GM21423 (cell line): ENCODE data around the gene TCP10L.
"Not testable (repeated sequence)": the region's sequence is repeated elsewhere in the genome, so short reads cannot be mapped to it uniquely, and the experiment has no call there.

Experiments used
- ATAC-seq: cut with Tn5 transposase; IDR thresholded peaks from one replicate; pipeline ENCODE4 v1.9.1; 2021; ENCODE audit warnings: mild to moderate bottlenecking, moderate library complexity; ENCODE audit not compliant: unreplicated experiment

Gene TCP10L

GRCh38 chr21:32585042-32585710, at the start of gene TCP10L:
Gene TCP10L, minus strand, starts transcription at chr21:32585523. Its CDS starts 1,219 bp downstream, at chr21:32584304.
- no peak for ATAC-seq

DNA sequence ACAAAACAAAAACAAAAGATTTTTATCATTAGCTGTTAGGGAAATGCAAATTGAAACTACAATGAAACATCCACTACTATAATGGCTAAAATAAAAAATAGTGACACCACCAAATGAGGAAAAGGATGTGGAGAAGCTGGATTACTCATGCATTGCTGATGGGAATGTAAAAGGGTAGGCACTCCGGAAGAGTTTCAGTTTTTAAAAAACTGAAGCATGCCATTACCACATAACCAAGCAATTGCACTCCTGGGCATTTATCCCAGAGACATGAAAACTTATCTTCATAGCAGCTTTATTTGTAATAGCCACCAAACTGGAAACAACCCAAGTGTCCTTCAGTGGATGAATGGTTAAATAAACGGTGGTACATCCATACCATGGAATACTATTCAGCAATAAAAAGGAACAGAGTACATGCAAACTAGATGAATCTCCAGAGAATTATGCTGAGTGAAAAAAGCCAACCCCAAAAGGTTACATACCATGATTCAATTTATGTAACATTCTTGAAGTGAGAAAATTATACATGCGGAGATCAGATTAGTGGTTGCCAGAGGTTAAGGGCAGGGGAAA, 41.4 kb upstream of the TCP10L start:
- no peak for ATAC-seq

GRCh38 chr21:32618218-32618617, 32.9 kb upstream of the TCP10L start:
- not testable (repeated sequence) for ATAC-seq

DNA sequence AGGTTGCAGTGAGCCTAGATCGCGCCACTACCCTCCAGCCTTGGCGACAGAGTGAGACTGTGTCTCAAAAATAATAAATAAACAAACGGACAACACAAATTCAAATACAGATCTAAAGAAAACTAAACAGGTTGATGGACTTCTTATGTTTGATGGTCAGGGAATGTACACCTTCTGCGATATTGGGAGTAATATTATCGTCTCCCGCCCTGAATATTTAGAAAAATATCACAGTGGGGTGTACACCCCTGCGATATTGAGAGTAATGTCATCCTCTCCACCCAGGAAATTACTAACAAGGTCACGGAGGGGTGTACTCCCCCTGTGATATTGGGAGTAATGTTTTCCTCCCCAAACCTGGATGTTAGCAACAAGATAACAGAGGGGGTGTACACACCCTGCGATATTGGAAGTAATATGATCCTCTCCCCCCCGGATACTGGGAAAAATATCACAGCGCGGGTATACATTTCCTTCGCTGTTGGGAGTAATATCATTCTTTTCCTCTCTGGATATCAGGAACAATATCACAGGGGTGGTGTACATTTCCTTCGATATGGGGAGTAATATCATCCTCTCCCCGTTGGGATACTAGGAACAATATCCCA, 28.2 kb upstream of the TCP10L start:
- ATAC-seq = no peak

DNA sequence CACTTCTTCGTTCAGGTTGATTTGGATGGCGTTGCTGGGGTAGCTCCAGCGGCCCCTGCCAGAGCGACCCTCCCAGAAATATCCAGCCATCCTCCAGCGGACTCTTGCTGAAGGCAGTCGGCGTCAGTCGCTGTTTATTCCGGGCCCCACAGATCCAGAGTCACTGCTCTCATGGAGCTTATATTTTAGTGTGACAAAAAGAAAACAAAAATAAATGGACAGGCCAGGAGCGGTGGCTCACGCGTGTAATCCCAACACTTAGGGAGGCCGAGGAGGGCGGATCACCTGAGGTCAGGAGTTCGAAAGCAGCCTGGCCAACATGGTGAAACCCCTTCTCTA, 27.6 kb upstream of the TCP10L start:
- ATAC-seq = no peak

DNA sequence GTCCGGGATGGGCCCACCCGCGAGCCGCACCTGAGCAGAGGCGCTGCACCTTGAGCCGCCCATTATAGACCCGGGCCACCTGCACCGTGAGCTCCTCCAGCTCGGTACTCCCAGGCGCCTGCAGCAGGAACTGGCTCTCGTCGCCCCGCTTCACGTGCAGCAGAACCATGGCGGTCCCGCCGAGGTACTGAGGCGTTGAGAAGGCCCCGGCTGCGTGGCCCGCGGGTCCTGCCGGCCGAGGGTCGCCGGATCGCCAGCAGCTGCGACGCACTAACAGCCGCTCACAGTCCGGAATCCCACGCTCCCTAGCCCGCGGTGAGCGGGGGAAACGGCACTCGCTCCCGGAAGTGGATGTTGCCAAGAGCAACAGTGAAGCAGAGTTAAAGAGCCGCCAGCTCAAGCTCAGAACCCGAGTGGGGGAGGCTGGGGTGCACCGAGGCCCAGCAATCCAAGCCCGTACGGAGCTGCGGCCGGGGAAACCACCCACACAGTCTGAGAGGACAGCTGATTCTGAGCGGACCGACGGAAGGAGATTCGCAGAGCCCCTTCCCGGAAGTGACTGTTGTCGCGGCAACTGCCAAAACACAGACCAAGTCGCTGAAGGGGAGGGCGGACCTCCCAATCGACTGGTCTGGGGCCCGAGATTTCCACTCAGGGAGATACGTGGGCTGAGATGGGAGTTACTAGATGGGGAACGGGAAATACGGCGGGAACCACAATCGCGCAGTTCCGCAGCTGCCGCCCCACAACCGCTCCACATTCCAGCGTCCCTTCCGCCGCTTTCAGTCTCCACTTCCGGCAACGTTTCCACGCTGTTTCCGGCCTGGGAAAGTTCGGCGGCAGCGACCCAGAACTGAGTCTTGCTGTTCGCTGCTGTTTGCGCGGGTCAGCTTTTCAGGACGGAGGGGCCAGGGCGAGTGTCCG, 27.0 kb upstream of the TCP10L start, which contains the start of gene CFAP298:
TSS of gene CFAP298 (minus strand) at position 303 of the 924 bp plus-strand sequence. CDS start at position 169, 134 bp downstream.
- ATAC-seq = peak; percentile 90

DNA sequence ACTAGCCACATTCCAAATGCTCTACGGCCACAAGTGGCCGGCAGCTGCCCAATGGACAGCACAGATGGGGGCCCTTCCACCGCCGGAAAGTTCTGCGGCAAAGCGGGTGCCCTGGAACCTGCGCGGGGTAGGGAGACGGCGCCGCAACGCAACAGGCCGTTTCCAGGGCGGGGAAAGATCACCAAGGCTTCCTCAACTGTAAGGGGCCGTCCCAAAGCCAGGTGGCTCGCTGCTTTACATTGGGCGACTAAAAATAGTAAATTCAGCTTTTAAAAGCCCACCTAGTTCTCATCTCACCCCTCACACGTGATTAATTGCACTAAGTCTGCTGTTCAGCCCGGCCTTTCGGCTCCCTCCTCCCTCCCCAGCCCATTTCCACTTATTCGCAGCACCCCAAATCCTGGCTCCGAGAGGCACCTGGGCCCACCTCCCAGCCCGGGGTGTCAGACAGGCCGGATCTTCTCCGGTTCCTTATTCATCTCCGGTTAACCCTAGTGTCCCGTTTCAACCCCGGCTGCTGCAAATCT, 26.2 kb upstream of the TCP10L start:
- peak; percentile 15 for ATAC-seq

DNA sequence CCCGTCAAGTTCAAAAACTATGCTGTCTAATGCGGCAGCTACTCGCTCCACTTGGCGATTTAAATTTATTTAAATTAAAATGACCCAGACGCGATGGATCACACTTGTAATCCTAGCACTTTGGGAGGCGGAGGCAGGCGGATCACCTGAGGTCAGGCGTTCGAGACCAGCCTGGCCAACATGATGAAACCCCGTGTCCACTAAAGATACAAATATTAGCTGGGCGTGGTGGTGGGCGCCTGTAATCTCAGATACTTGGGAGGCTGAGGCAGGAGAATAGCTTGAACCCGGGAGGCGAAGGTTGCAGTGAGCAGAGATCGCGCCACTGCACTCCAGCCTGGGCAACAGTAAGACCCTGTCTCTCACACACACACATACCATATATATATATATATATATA, 25.6 kb upstream of the TCP10L start:
- not testable (repeated sequence) for ATAC-seq

- ATAC-seq = no peak
Observed at GRCh38 chr21:32608851-32609250, 23.5 kb upstream of the TCP10L start.

DNA sequence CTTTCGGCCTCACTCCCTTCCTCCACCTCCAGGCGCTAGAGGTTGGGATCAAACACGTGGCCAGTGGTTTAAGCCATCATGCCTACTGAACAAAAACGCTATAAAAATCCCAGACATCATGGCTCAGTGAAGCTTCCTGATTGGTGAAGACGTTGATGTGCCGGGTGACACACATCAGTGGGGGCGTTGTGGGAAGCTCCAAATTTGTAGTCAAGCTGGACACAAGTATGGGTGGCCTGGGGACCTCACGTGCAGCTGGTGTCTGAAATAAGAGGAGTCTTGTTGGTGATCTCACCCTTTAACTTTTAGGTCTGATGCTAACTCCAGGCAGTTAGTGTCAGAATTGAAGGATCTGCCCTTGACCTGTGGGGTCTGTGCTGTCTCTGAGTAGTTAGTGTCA, 20.1 kb upstream of the TCP10L start:
- no peak for ATAC-seq

GRCh38 chr21:32604464-32604863, 19.1 kb upstream of the TCP10L start:
- no peak for ATAC-seq

DNA sequence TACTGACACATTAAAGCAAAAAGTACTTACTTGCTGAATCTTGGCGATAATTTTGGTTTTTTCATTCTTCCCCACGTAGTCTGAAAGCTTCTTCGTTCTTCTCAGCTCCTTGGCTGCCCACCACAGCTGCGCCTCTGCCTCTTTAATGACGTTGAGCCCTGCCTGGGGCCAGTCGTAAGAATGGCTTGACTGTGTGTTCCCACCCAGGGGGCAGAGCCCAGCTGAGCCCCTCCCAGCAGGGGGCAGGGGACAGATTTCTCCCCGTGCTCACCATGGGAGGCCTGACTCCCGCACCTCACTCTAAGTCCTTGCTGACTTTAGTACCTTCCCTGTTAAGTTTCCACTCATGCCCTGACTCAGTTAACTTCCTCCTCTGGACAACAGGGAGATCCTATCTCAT, 17.8 kb upstream of the TCP10L start:
- ATAC-seq = no peak

GRCh38 chr21:32602099-32602498, 16.8 kb upstream of the TCP10L start:
- ATAC-seq = no peak

GRCh38 chr21:32599526-32599925, 14.2 kb upstream of the TCP10L start:
- no peak for ATAC-seq

DNA sequence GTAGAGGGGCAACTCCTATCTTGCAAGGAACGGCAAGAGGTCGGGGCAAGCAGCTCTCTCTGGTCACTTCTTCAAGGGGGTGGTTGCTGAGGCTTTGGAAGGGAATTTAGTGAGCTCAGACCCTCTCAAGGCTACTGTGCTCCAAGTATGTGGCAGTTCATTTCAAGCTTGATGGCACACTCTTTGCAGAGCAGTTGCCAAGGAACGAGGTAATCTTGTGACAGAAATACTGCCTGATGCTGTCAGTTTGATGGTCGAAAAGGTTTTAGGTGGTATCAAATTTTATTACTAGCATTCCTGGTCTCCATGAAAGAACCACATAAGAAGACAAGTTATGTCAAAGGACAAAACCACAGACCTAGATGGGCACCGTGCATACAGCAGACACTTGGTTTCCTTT, 13.8 kb upstream of the TCP10L start:
- no peak for ATAC-seq

DNA sequence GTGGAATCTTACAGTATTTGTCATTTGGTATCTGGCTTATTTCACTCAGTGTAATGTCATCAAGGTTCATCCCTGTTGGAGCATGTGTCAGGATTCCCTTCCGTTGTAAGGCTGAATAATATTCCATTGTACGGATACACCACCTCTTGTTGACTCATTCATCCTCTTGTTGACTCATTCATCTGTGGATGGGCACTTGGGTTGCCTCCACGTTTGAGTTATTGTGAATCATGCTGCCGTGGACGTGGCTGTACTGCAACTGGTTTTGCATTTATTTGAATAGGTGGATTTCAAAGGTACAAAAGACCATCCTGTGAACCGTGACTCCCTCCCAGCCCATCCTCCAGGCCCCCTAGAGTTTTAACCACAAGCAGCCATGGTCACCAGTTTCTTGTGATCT, 11.9 kb upstream of the TCP10L start:
- no peak for ATAC-seq

DNA sequence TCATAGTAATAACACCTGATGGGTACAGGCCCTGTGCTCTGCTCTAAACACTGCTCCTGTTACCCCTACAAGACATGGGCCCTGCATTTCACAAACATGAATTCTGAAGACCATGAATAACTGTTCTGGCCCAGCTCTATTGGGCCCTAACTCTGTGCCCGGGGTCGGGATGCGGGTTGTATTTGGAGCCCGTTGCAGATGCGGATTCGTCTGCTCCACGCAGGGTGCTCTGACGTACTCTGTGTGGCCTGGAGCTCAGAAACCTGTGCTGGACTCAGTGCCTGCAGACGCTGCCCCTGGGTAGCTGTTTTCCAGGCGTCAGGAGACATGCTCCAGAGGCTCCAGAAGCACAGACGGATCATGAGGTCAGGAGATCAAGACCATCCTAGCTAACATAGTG, 10.1 kb upstream of the TCP10L start:
- ATAC-seq = no peak

- ATAC-seq = no peak
Observed at GRCh38 chr21:32593690-32594089, 8.4 kb upstream of the TCP10L start.

GRCh38 chr21:32592929-32593502, 7.7 kb upstream of the TCP10L start:
- ATAC-seq = no peak

GRCh38 chr21:32590130-32590529, 4.8 kb upstream of the TCP10L start:
- ATAC-seq = no peak

GRCh38 chr21:32587651-32588050, 2.3 kb upstream of the TCP10L start:
- no peak for ATAC-seq
